GM12872 (cell line): ENCODE data around the gene MGA.

ENCODE experiments used
- TF ChIP-seq, protein P1 (sequence below): IDR thresholded peaks from 3 replicates; pipeline ENCODE4 v1.5.1; 2011; ENCODE audit warnings: low read depth, mild to moderate bottlenecking, low read length, moderate library complexity; ENCODE audit not compliant: insufficient read depth

MGA gene

DNA sequence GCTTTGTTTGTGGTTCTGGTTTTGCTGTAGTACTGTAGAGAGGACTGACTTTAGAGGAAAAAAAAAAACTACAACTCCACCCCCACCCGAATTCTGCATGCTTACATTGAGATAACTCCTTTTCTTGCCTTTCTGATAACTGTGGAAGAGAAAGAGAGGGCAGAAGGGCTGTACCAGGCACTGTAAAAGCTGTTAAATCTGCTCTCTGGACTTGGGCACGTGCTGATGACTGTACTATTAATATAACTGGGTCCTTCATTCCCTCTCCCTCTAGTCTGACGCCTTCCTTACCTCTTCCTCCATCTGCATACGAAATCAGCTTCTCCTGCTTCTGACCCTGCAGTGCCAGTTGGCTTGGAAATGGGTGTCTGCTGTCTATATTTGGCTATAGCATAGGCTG, 129.0 kb downstream of the MGA start:
- TF ChIP-seq, protein P1, sequence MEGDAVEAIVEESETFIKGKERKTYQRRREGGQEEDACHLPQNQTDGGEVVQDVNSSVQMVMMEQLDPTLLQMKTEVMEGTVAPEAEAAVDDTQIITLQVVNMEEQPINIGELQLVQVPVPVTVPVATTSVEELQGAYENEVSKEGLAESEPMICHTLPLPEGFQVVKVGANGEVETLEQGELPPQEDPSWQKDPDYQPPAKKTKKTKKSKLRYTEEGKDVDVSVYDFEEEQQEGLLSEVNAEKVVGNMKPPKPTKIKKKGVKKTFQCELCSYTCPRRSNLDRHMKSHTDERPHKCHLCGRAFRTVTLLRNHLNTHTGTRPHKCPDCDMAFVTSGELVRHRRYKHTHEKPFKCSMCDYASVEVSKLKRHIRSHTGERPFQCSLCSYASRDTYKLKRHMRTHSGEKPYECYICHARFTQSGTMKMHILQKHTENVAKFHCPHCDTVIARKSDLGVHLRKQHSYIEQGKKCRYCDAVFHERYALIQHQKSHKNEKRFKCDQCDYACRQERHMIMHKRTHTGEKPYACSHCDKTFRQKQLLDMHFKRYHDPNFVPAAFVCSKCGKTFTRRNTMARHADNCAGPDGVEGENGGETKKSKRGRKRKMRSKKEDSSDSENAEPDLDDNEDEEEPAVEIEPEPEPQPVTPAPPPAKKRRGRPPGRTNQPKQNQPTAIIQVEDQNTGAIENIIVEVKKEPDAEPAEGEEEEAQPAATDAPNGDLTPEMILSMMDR = no peak

DNA sequence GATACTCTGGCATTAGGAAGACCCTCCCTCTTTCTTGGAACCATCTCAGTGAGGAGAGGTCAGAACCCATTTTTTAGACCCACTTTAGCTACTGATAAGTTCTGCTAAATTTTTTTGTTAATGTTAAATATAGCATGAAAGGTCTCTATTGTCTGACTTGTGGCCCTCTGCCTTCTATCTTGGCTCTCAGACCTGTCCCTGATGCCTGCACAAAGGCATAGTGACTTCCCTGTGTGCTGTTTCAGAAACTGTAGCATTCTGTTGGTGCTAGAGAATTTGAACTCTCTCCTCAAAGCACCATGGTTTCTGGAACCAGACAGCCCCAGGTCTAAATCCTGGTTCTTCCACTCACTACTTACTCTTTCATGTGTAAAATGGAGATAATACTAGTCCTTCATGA, 129.5 kb downstream of the MGA start:
- TF ChIP-seq, protein P1 = no peak

DNA sequence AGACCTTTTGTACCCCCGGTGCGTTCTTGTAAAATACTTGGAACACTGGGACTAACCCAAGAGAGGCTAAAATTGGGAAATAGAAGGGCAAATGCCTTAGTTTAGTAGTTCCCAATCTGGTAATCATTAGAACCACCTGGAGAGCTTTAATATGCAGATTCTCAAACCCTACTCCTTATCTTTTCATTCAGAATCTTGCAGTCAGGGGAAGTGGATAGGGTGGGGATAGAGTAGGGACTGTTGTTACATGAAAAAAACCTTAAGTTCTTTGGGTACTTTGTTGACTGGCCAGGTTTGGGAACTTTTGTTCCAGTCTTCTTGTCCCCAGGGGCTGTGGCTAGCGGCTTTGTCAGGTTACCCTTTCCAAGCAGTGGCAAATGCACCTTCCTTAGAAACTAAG, 130.0 kb downstream of the MGA start:
- TF ChIP-seq, protein P1 = no peak

DNA sequence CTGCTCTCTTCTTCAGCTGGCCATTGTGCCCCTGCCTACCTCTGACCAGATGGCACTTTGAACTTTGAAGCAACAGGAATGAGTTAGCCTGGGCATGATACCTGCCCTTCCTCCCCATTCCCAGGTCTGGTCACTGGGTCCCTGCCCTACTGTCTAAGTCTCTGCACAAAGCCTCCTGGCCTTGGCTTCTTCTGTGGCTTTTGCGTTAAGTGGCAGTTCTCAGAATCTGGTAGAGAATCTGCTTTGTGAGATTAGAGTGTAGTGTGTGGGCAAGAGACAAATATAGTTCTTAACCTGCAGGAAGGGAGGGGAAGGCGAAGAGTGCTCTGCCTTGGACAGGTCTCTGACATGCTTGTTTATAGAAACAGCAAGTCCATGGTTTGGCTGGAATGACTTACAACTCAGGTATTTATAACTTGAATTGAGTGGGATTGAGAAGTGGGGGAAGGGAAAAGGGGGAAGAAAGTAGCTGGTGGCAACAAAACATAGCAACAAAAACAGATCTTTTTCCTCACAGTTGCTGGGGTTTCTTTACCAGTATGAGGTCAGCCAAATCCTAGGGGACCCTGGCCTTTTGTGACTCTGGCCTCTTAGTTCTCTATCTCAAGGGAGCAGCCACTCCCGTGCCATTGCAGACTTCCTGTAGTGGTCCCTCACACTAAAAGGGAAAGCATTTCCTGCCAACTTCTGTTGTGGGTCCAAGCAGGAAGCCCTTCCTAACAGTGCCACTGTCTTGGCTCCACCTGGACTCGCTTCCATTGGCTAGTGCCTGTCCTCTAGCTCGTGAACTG, 130.7 kb downstream of the MGA start:
- TF ChIP-seq, protein P1 = no peak

DNA sequence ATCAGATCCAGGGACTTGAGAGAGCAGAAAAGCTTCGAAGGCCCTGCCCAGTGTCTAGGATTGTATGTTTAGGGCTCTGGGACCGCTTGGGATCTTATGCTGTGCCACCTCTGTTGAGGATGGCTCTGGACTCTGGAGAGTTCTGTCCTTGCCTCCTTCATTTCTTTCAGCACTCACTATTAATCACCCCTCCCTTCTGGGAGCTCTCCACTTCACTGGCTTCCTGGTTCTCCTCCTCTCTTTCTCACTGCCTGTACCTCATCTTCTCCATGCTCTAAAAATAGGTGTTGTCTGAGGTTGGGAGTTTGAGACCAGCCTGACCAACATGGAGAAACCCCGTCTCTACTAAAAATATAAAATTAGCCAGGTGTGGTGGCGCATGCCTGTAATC, 131.3 kb downstream of the MGA start:
- TF ChIP-seq, protein P1 = no peak

DNA sequence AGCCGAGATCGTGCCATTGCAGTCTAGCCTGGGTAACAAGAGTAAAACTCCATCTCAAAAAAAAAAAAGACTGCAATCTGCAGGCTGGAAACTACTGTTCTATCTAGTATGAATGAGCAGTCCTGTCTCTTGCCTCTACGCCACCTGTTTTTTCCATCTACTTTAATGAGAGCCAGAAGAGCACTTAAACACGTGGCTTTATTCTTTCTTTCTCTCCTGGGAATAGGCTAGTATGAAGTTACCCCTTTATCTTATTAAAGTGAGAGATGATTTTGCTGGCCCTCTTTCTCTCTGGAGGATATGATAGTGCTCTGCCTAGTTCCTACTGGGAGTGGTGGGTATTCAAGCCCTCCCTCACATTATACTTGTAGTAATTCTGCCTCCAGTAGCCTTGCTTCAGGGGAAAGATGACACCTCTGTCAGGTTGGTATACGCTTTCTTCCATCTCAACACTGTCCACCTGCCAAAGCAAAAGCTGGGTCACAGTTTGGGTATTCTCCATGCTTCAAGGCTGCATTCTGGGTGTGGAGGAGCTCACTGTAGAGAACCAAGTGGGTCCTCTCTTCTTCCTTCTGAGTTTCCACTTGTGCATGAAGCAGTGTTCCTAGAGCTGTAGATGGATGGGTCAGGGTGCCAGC, 131.9 kb downstream of the MGA start:
- TF ChIP-seq, protein P1 = no peak

DNA sequence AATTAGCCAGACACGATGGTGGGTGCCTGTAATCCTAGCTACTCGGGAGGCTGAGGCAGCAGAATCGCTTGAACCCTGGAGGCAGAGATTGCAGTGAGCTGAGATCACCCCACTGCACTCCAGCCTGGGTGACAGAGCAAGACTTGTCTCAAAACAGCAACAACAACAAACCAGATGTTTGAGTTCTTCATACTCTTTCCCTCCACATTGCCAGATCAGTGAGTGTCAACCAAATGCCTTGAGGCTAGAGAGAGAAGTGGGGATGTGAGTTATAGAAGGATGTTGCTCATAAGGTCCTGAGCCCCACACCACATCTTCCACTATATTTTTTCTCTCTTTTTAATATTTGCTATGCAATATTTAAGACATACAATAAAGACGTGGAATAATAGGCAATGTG, 133.9 kb downstream of the MGA start:
- TF ChIP-seq, protein P1 = no peak
